ENCODE results near the gene SPTBN1.
A peak's percentile ranks its signal among the peaks of the same experiment; 100 is the strongest.

GRCh38 chr2:54704688-54705605 lies 248.8 kb downstream of the SPTBN1 start:
- TF ChIP-seq CTCF (IDR thresholded peaks at IDR 0.05 in 2 of 3, conservative IDR thresholded peaks at IDR 0.05 in 1 of 3; ENCODE audit: insufficient read depth in 2 of 3, low read depth in 1 of 3, low read length in 3 of 3) = peak in 2 of 3 experiments; percentile 40 to 72; a peak in 4 of 6 replicates
- no peak for TF ChIP-seq ZNF24 (IDR thresholded peaks at IDR 0.05)
- no peak for TF ChIP-seq CBX1 (IDR thresholded peaks at IDR 0.05; ENCODE audit: low read depth)
- no peak for TF ChIP-seq TSHZ1 (CRISPR knock-in tag; IDR thresholded peaks at IDR 0.05)
- TF ChIP-seq MBD2 (IDR thresholded peaks at IDR 0.05; ENCODE audit: borderline replicate concordance, low read depth) = no peak
- TF ChIP-seq ADNP (tag; IDR thresholded peaks at IDR 0.05) = no peak
- TF ChIP-seq SMAD1 (IDR thresholded peaks at IDR 0.05; ENCODE audit: low read depth, low read length, partially characterized antibody) = no peak
- no peak for TF ChIP-seq ZNF184 (CRISPR knock-in tag; IDR thresholded peaks at IDR 0.05)

Measured in K562 (cell line).